ENCODE measurements around the gene GAS2.

The GAS2 gene

GRCh38 chr11:22787551-22788162 is 121.2 kb downstream of the GAS2 start:
- peak; percentile 41 for DNase-seq

GRCh38 chr11:22792497-22792896 is 126.1 kb downstream of the GAS2 start:
- no peak for DNase-seq

- no peak for DNase-seq
These were observed 129.5 kb downstream of the GAS2 start for GRCh38 chr11:22795914-22796313.

GRCh38 chr11:22797047-22797446 is 130.6 kb downstream of the GAS2 start:
- DNase-seq = no peak

GRCh38 chr11:22798901-22799300 is 132.5 kb downstream of the GAS2 start:
- DNase-seq = no peak

- DNase-seq = no peak
These were observed 134.1 kb downstream of the GAS2 start for GRCh38 chr11:22800482-22800881.

GRCh38 chr11:22802861-22803260 is 136.4 kb downstream of the GAS2 start:
- no peak for DNase-seq

- DNase-seq = no peak
These were observed 141.0 kb downstream of the GAS2 start for GRCh38 chr11:22807391-22807790.

GRCh38 chr11:22807855-22808570 is 141.6 kb downstream of the GAS2 start:
- DNase-seq = no peak

GRCh38 chr11:22808571-22809197 is 142.3 kb downstream of the GAS2 start:
- DNase-seq = no peak

GRCh38 chr11:22809893-22810292 is 143.5 kb downstream of the GAS2 start:
- no peak for DNase-seq

- no peak for DNase-seq
These were observed 155.8 kb downstream of the GAS2 start for GRCh38 chr11:22822203-22822602.

- no peak for DNase-seq
These were observed 162.0 kb downstream of the GAS2 start for GRCh38 chr11:22828373-22828772.

- DNase-seq = peak; percentile 90
These were observed 163.0 kb downstream of the GAS2 start, which contains the start of gene SVIP for GRCh38 chr11:22829231-22830081. Gene SVIP, minus strand, starts transcription at chr11:22829801. Its CDS starts 53 bp downstream, at chr11:22829748.

GRCh38 chr11:22830082-22830414 is 163.6 kb downstream of the GAS2 start:
- no peak for DNase-seq

GRCh38 chr11:22832315-22833015 is 166.1 kb downstream of the GAS2 start:
- DNase-seq = no peak

GRCh38 chr11:22846726-22847125 is 180.3 kb downstream of the GAS2 start:
- no peak for DNase-seq

- DNase-seq = no peak
These were observed 185.1 kb downstream of the GAS2 start for GRCh38 chr11:22851477-22851876.

- DNase-seq = no peak
These were observed 193.3 kb downstream of the GAS2 start for GRCh38 chr11:22859756-22860155.

GRCh38 chr11:22860241-22860640 is 193.8 kb downstream of the GAS2 start, which contains the start of gene CCDC179:
Gene CCDC179, minus strand, starts transcription at chr11:22860474. Its CDS starts 53 bp downstream, at chr11:22860421.
- DNase-seq = no peak

All from NCI-H2029 treated with DMSO at 0.1 percent for 48 hours (cell line).